Measurements from ENCODE around the gene CASQ2. TPM values are rescaled to one million over a fixed set of nuclear protein-coding genes. Genes with fewer than 3 reads are reported as not detected.

Gene CASQ2
- polyA plus RNA-seq, 2 of the 4 experiments (the other 2 are of a cell fraction): not detected

- WGBS (ENCODE audit: missing lambda C conversion rate): 57% methylated on average over 8 of the region's 8 CpGs
Observed at GRCh38 chr1:115755456-115756370, 12.8 kb downstream of the CASQ2 start.

GRCh38 chr1:115753830-115754229, 14.7 kb downstream of the CASQ2 start:
- WGBS (ENCODE audit: missing lambda C conversion rate): 61% methylated on average over 7 of the region's 8 CpGs
- CTCF ChIA-PET: interaction anchor here (1.0 kb wide), 1 partner anchor 47 kb away, joined by 3 read pairs; no protein-coding TSS in a partner anchor

More at GRCh38 chr1:115755456-115756370, 12.8 kb downstream of the CASQ2 start:
- Histone ChIP-seq H3K4me1 (no peaks in the 10 kb centered on the region), H3K4me3 (no peak overlapping the region), H3K4me2 (no peak overlapping the region), H3K9me3 (no peaks in the 10 kb centered on the region), H3K27ac (no peak overlapping the region)
- DNase-seq (ENCODE audit: low read depth in 1 of 2, low spot score in 1 of 2): no peak
- TF ChIP-seq HOXA7 (CRISPR knock-in tag; IDR thresholded peaks at IDR 0.05) (no peak), RFX5 (IDR thresholded peaks at IDR 0.05) (no peak), HMGXB4 (CRISPR knock-in tag; IDR thresholded peaks at IDR 0.05; ENCODE audit: borderline replicate concordance) (no peak), HOXB5 (CRISPR knock-in tag; IDR thresholded peaks at IDR 0.05) (no peak), TP53 (CRISPR knock-in tag; IDR thresholded peaks at IDR 0.05) (no peak), PBX3 (IDR thresholded peaks at IDR 0.05) (no peak), EHMT2 (IDR thresholded peaks at IDR 0.05; ENCODE audit: low read depth) (no peak), ELK1 (IDR thresholded peaks at IDR 0.05; ENCODE audit: low read depth, low read length) (no peak), E2F6 (IDR thresholded peaks at IDR 0.05; ENCODE audit: borderline replicate concordance, low read depth) (no peak), FOSL2 (IDR thresholded peaks at IDR 0.05) (no peak), FOSL2 (CRISPR knock-in tag; IDR thresholded peaks at IDR 0.05) (no peak), BHLHE40 (IDR thresholded peaks at IDR 0.05; ENCODE audit: low read depth, low read length) (no peak), USF2 (IDR thresholded peaks at IDR 0.05) (no peak)
- no peak for ATAC-seq
- CTCF ChIA-PET: no interaction called here
- FAIRE-seq: no peak
- POLR2A ChIA-PET: no interaction called here

More at GRCh38 chr1:115753830-115754229, 14.7 kb downstream of the CASQ2 start:
- no peak overlapping the region for H3K4me2 ChIP-seq
- no peak overlapping the region for H3K27ac ChIP-seq
- DNase-seq (ENCODE audit: low read depth in 1 of 2, low spot score in 1 of 2) (no peak), FAIRE-seq (no peak), ATAC-seq (no peak)
- no peaks in the 10 kb centered on the region for H3K9me3 ChIP-seq
- POLR2A ChIA-PET: interaction anchor here (0.6 kb wide), 1 partner anchor 574 kb away, joined by 3 read pairs; no protein-coding TSS in a partner anchor
- TF ChIP-seq EHMT2 (IDR thresholded peaks at IDR 0.05; ENCODE audit: low read depth) (no peak), RAD21 (conservative IDR thresholded peaks at IDR 0.05 in 1 of 2, IDR thresholded peaks at IDR 0.05 in 1 of 2) (no peak), NFE2L2 (conservative IDR thresholded peaks at IDR 0.05; ENCODE audit: low read length) (no peak), PHF8 (IDR thresholded peaks at IDR 0.05; ENCODE audit: borderline replicate concordance, low read depth) (no peak), GATA3 (IDR thresholded peaks at IDR 0.05; ENCODE audit: borderline replicate concordance) (no peak), TFCP2L1 (CRISPR knock-in tag; IDR thresholded peaks at IDR 0.05) (no peak), CEBPB (IDR thresholded peaks at IDR 0.05) (no peak)
- no peak overlapping the region for H3K4me3 ChIP-seq
- H3K4me1 ChIP-seq: no peaks in the 10 kb centered on the region

All from A549 (cell line).